GM12874 (cell line): ENCODE measurements around the gene MIGA2.

ENCODE experiments used
- TF ChIP-seq, protein P1 (sequence below): IDR thresholded peaks from 2 replicates; pipeline ENCODE4 v1.5.1; 2011; ENCODE audit warnings: low read depth, mild to moderate bottlenecking, control low read depth, low read length, moderate library complexity; ENCODE audit not compliant: insufficient read depth

The MIGA2 gene, protein sequence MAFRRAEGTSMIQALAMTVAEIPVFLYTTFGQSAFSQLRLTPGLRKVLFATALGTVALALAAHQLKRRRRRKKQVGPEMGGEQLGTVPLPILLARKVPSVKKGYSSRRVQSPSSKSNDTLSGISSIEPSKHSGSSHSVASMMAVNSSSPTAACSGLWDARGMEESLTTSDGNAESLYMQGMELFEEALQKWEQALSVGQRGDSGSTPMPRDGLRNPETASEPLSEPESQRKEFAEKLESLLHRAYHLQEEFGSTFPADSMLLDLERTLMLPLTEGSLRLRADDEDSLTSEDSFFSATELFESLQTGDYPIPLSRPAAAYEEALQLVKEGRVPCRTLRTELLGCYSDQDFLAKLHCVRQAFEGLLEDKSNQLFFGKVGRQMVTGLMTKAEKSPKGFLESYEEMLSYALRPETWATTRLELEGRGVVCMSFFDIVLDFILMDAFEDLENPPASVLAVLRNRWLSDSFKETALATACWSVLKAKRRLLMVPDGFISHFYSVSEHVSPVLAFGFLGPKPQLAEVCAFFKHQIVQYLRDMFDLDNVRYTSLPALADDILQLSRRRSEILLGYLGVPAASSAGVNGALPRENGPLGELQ

DNA sequence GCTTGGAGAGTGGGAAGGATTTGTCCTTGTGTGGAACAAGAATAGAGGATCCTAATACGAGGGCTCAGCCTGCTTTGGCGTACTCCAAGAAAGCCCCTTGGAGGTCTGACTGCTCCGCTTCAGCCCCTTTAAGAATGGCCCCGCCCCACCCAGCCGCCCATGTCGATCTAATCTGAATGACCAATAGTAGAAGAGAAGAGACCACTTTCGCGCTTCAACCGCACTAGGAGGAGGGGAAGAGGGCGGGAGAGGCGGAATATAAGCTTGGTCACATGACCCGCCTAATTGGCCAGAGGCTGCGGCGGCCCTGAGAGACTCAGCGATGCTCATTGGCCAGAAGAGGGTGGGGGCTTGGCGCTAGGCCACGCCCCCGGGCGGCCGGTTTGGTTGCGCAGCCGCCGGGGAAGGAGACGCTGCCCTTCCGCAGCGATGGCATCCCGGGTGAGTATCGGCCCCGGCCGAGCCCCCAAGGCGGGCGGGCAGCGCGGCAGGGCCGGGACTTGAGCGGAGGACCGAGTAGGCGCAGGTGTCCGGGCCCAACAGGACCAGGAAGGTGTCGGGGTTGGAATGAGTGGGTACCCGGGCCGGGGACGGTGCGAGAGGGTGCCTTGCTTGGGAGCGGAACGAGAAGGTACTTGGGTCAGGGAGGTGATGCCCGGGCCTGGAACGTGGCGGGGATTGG is at the start of gene MIGA2:
Gene MIGA2 (plus strand): TSS at position 386 of the 682 bp plus-strand sequence. CDS start 3,969 bp downstream, outside the sequence.
- TF ChIP-seq, protein P1, sequence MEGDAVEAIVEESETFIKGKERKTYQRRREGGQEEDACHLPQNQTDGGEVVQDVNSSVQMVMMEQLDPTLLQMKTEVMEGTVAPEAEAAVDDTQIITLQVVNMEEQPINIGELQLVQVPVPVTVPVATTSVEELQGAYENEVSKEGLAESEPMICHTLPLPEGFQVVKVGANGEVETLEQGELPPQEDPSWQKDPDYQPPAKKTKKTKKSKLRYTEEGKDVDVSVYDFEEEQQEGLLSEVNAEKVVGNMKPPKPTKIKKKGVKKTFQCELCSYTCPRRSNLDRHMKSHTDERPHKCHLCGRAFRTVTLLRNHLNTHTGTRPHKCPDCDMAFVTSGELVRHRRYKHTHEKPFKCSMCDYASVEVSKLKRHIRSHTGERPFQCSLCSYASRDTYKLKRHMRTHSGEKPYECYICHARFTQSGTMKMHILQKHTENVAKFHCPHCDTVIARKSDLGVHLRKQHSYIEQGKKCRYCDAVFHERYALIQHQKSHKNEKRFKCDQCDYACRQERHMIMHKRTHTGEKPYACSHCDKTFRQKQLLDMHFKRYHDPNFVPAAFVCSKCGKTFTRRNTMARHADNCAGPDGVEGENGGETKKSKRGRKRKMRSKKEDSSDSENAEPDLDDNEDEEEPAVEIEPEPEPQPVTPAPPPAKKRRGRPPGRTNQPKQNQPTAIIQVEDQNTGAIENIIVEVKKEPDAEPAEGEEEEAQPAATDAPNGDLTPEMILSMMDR, result no peak

DNA sequence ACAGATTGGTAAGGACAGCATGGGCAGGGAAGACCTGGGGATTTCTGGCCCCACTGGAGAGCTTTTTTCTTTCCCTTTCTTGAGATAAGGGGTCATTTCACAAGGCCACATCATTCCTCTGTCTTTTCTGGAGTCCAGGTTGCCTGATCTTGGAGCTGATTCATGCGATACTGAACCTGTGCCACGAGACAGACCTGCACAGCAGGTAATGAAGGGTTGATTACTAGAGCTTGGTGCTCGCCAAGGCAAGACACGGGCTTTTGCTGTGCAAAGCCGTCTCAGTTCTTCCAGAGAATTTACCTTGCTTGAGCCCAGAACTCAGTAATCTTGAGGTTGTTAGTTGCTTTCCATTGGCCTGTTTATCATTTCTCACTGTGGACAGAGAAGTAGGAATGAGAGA is 49.8 kb upstream of the MIGA2 start:
- TF ChIP-seq, protein P1, result no peak

DNA sequence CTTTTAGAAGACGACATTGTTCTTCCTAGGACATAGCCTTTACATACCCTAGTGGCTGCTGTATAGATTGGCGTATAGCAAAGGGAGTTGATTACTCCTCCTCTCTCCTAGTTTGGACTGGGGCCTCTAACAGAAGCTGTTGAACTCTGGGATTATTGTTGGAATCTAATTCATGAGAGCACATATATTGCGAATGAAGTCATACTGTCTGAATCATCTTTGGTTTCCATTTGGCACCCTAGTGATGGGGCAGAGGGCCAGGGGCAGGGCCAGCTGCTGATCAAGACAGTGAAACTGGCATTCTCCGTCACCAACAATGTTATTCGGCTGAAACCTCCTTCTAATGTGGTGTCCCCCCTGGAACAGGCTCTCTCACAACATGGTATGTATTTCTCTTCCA is 48.6 kb upstream of the MIGA2 start:
- TF ChIP-seq, protein P1, result no peak

DNA sequence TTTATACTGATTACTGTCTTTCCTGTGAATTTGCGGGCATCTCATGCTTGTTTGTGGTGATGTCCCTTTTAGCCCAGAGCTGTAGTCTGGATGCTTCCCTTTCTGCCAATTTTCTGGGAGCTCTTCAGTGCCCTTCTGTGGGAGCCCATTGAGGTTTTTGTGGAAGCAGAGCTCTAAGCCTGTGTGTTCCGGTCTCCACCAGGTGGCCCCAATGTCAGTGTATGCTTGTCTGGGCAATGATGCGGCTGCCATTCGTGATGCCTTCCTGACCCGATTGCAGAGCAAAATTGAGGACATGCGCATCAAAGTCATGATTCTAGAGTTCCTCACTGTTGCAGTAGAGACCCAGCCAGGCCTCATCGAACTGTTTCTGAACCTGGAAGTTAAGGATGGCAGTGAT is 43.4 kb upstream of the MIGA2 start:
- TF ChIP-seq, protein P1, result 0 out of 2 replicates have a peak, but pooled peaks have one; percentile 22

DNA sequence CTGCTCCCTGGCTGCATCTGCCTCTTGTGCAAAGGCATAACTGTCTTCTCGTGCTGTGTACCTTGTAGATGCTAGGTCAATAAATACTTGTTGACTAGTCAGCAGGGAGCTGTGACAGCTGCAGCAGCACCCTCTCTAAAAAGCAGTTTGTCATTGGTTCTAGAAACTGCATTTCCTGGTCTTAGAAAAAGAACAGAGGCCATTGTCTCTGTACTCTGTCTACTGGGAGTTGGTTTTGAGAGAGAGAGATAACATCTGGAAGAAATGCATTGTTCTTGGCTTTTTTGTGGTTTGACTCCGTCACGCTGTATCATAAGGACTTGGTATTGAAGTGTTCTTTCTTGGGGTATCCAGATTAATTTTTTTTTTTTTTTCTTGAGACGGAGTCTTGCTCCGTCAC is 40.6 kb upstream of the MIGA2 start:
- TF ChIP-seq, protein P1, result no peak

DNA sequence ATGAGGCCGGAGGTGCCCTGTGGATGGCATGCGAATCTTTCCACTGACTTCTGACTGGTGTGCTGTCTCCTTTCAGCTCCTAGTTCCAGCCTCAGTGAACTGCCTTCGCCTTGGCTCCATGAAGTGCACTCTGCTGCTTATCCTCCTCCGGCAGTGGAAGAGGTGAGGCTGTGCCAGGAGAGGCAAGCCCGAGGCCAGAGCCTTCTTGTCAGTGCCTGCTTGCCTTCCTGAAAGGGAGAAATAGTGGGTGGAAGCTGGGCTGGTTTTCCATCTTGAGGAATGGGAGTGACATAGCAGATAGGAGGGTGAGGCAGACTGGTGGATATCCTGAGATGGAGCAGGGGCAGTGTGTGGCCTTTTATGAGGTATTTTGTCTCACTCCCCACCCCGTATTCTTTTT is 38.0 kb upstream of the MIGA2 start:
- TF ChIP-seq, protein P1, result no peak

DNA sequence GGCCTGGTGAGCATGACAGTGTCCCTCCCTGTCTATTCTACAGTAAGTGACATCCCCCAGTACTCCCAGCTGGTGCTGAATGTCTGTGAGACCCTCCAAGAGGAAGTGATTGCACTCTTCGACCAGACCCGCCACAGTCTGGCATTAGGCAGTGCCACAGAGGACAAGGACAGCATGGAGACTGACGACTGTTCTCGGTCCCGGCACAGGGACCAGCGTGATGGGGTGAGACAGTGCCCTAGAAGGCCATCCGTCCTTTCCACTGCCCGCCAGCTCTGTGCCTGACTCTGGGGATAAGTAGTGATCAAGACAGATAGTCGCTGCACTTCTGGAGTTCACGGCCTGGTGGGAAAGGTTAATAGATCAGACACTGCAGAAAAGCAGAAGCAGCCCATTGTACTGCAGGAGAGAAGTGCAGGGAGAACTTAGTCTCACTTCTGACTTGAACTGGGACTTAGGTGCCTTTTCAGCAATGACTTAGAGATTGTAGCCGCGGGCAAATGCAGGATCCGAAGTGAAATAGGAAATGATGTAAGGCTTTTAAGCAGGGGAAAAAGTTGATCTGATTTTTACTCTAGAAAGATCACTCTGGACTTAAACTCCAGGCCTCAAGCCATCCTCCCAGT is 36.7 kb upstream of the MIGA2 start:
- TF ChIP-seq, protein P1, result no peak
